Central memory CD8-positive, alpha-beta T cell (primary cell): Measurements from ENCODE around the gene NAALADL2.

Experiments
- ATAC-seq: fragments of 150-1000 bp; cut with Tn5 transposase; replicated peaks from 2 replicates; pipeline ENCODE4 v1.10.0; 2022; ENCODE audit warnings: mild to moderate bottlenecking, moderate FRiP score, moderate number of reproducible peaks; ENCODE audit not compliant: poor library complexity, severe bottlenecking; ENCODE audit errors: extremely low read depth
- DNase-seq, 2 donors: peaks; one replicate each; pipeline ENCODE4 v3.0.0; 2021; ENCODE audit warnings: low spot score in 2 of 2
- H3K27ac Mint-ChIP-seq: one replicate; pipeline ENCODE4 v1.8.0; 2022; ENCODE audit warnings: low read depth, mild to moderate bottlenecking, moderate library complexity, mixed read lengths
- H3K27me3 Mint-ChIP-seq: one replicate; pipeline ENCODE4 v1.8.0; 2022; ENCODE audit warnings: mixed read lengths
- H3K36me3 Mint-ChIP-seq: one replicate; pipeline ENCODE4 v1.8.0; 2022; ENCODE audit warnings: mild to moderate bottlenecking, moderate library complexity, mixed read lengths; ENCODE audit not compliant: insufficient read depth
- H3K4me1 Mint-ChIP-seq: one replicate; pipeline ENCODE4 v1.8.0; 2022; ENCODE audit warnings: mixed read lengths
- H3K4me3 Mint-ChIP-seq: one replicate; pipeline ENCODE4 v1.8.0; 2022; ENCODE audit warnings: mild to moderate bottlenecking, moderate library complexity, mixed read lengths
- H3K9me3 Mint-ChIP-seq: one replicate; pipeline ENCODE4 v1.8.0; 2022; ENCODE audit warnings: mixed read lengths

The NAALADL2 gene

GRCh38 chr3:175222356-175222755, 363.2 kb downstream of the NAALADL2 start:
- Mint-ChIP-seq H3K4me1 (no peaks in the 10 kb centered on the region), H3K9me3 (peaks cover 4% of the 10 kb centered on the region), H3K36me3 (peaks cover 2% of the 10 kb centered on the region), H3K27ac (no peak overlapping the region), H3K4me3 (no peak overlapping the region), H3K27me3 (no peaks in the 10 kb centered on the region)
- ATAC-seq, result no peak
- no peak for DNase-seq

- Mint-ChIP-seq H3K4me3 (no peak overlapping the region), H3K4me1 (no peaks in the 10 kb centered on the region)
- no peak for ATAC-seq
Observed at GRCh38 chr3:175224051-175224450, 364.9 kb downstream of the NAALADL2 start.

GRCh38 chr3:175226444-175226843, 367.3 kb downstream of the NAALADL2 start:
- H3K27me3 Mint-ChIP-seq, result no peaks in the 10 kb centered on the region
- H3K4me1 Mint-ChIP-seq, result no peaks in the 10 kb centered on the region

More at GRCh38 chr3:175224051-175224450, 364.9 kb downstream of the NAALADL2 start:
- Mint-ChIP-seq H3K27ac (no peak overlapping the region), H3K27me3 (no peaks in the 10 kb centered on the region), H3K36me3 (peaks cover 2% of the 10 kb centered on the region), H3K9me3 (peaks cover 4% of the 10 kb centered on the region)
- DNase-seq, result no peak

GRCh38 chr3:175227126-175227525, 368.0 kb downstream of the NAALADL2 start:
- Mint-ChIP-seq H3K9me3 (peaks cover 12% of the 10 kb centered on the region), H3K36me3 (peaks cover 3% of the 10 kb centered on the region), H3K4me3 (no peak overlapping the region), H3K27ac (no peak overlapping the region), H3K27me3 (no peaks in the 10 kb centered on the region), H3K4me1 (no peaks in the 10 kb centered on the region)
- DNase-seq, result no peak
- ATAC-seq, result no peak

More at GRCh38 chr3:175226444-175226843, 367.3 kb downstream of the NAALADL2 start:
- H3K36me3 Mint-ChIP-seq, result peaks cover 3% of the 10 kb centered on the region
- no peak for ATAC-seq
- peaks cover 8% of the 10 kb centered on the region for H3K9me3 Mint-ChIP-seq
- DNase-seq, result no peak
- no peak overlapping the region for H3K4me3 Mint-ChIP-seq
- no peak overlapping the region for H3K27ac Mint-ChIP-seq

GRCh38 chr3:175233957-175234940, 375.1 kb downstream of the NAALADL2 start:
- Mint-ChIP-seq H3K4me1 (no peaks in the 10 kb centered on the region), H3K27me3 (no peaks in the 10 kb centered on the region), H3K27ac (no peak overlapping the region), H3K36me3 (peaks cover 1% of the 10 kb centered on the region), H3K4me3 (no peak overlapping the region), H3K9me3 (peaks cover 10% of the 10 kb centered on the region)
- DNase-seq, result no peak
- ATAC-seq, result no peak

- H3K4me3 Mint-ChIP-seq, result no peak overlapping the region
- H3K4me1 Mint-ChIP-seq, result no peaks in the 10 kb centered on the region
- H3K9me3 Mint-ChIP-seq, result peaks cover 6% of the 10 kb centered on the region
- no peaks in the 10 kb centered on the region for H3K36me3 Mint-ChIP-seq
- no peak for DNase-seq
- no peak overlapping the region for H3K27ac Mint-ChIP-seq
- no peaks in the 10 kb centered on the region for H3K27me3 Mint-ChIP-seq
- ATAC-seq, result no peak
Observed at GRCh38 chr3:175238801-175239200, 379.7 kb downstream of the NAALADL2 start.

GRCh38 chr3:175240921-175241320, 381.8 kb downstream of the NAALADL2 start:
- DNase-seq (no peak), ATAC-seq (no peak)
- Mint-ChIP-seq H3K27me3 (no peaks in the 10 kb centered on the region), H3K4me3 (no peak overlapping the region), H3K9me3 (peaks cover 13% of the 10 kb centered on the region), H3K4me1 (no peaks in the 10 kb centered on the region), H3K36me3 (peaks cover 1% of the 10 kb centered on the region), H3K27ac (no peak overlapping the region)

- Mint-ChIP-seq H3K27me3 (no peaks in the 10 kb centered on the region), H3K4me3 (no peak overlapping the region), H3K4me1 (no peaks in the 10 kb centered on the region), H3K27ac (no peak overlapping the region), H3K9me3 (peaks cover 15% of the 10 kb centered on the region), H3K36me3 (peaks cover 1% of the 10 kb centered on the region)
- ATAC-seq (no peak), DNase-seq (no peak)
Observed at GRCh38 chr3:175242243-175242642, 383.1 kb downstream of the NAALADL2 start.

- Mint-ChIP-seq H3K27me3 (no peaks in the 10 kb centered on the region), H3K36me3 (peaks cover 1% of the 10 kb centered on the region), H3K4me3 (no peak overlapping the region), H3K9me3 (peaks cover 28% of the 10 kb centered on the region), H3K4me1 (no peaks in the 10 kb centered on the region), H3K27ac (no peak overlapping the region)
- ATAC-seq (no peak), DNase-seq (no peak)
Observed at GRCh38 chr3:175246234-175246633, 387.1 kb downstream of the NAALADL2 start.

GRCh38 chr3:175246766-175247165, 387.6 kb downstream of the NAALADL2 start:
- H3K4me1 Mint-ChIP-seq, result no peaks in the 10 kb centered on the region
- H3K27me3 Mint-ChIP-seq, result no peaks in the 10 kb centered on the region
- peaks cover 1% of the 10 kb centered on the region for H3K36me3 Mint-ChIP-seq

GRCh38 chr3:175247629-175248028, 388.5 kb downstream of the NAALADL2 start:
- Mint-ChIP-seq H3K4me1 (no peaks in the 10 kb centered on the region), H3K27me3 (no peaks in the 10 kb centered on the region), H3K27ac (no peak overlapping the region), H3K36me3 (peaks cover 1% of the 10 kb centered on the region), H3K4me3 (no peak overlapping the region), H3K9me3 (peaks cover 37% of the 10 kb centered on the region)
- DNase-seq, result no peak
- ATAC-seq, result no peak

More at GRCh38 chr3:175246766-175247165, 387.6 kb downstream of the NAALADL2 start:
- no peak overlapping the region for H3K27ac Mint-ChIP-seq
- H3K4me3 Mint-ChIP-seq, result no peak overlapping the region
- peaks cover 32% of the 10 kb centered on the region for H3K9me3 Mint-ChIP-seq
- DNase-seq (no peak), ATAC-seq (no peak)

GRCh38 chr3:175248832-175249231, 389.7 kb downstream of the NAALADL2 start:
- Mint-ChIP-seq H3K36me3 (peaks cover 1% of the 10 kb centered on the region), H3K9me3 (peaks cover 32% of the 10 kb centered on the region), H3K27me3 (no peaks in the 10 kb centered on the region), H3K4me1 (no peaks in the 10 kb centered on the region), H3K4me3 (no peak overlapping the region), H3K27ac (no peak overlapping the region)
- no peak for DNase-seq
- no peak for ATAC-seq

GRCh38 chr3:175255698-175256097, 396.6 kb downstream of the NAALADL2 start:
- peaks cover 29% of the 10 kb centered on the region for H3K9me3 Mint-ChIP-seq
- no peaks in the 10 kb centered on the region for H3K4me1 Mint-ChIP-seq
- no peaks in the 10 kb centered on the region for H3K27me3 Mint-ChIP-seq
- no peaks in the 10 kb centered on the region for H3K36me3 Mint-ChIP-seq
- DNase-seq (no peak), ATAC-seq (no peak)
- H3K27ac Mint-ChIP-seq, result no peak overlapping the region
- no peak overlapping the region for H3K4me3 Mint-ChIP-seq
